ENCODE measurements around the gene PGAM1. TPM values are rescaled to one million over a fixed set of nuclear protein-coding genes. Genes with fewer than 3 reads are reported as not detected.

PGAM1 gene
- polyA plus RNA-seq, 3 donors: 163 to 177 (median 174) TPM

Other genes starting within 250 kb of the PGAM1 start
- 1 to 10 TPM; 5.6 to 6.7 (median 5.8) TPM for gene SLIT1, start 240.2 kb upstream of the PGAM1 start, polyA plus RNA-seq (ENCODE audit: insufficient read length in 3 of 3)
- gene ARHGAP19, start 133.6 kb upstream of the PGAM1 start, polyA plus RNA-seq (ENCODE audit: insufficient read length in 3 of 3): 10 to 100 TPM; 33.5 to 35.4 (median 33.9) TPM
- gene FRAT1, start 106.9 kb upstream of the PGAM1 start, polyA plus RNA-seq (ENCODE audit: insufficient read length in 3 of 3): 1 to 10 TPM; 4.0 to 4.6 (median 4.0) TPM
- gene FRAT2, start 91.5 kb upstream of the PGAM1 start, polyA plus RNA-seq (ENCODE audit: insufficient read length in 3 of 3): 10 to 100 TPM; 12.8 to 13.5 (median 12.8) TPM
- 10 to 100 TPM; 19.2 to 20.4 (median 20.1) TPM for gene RRP12, start 24.9 kb upstream of the PGAM1 start, polyA plus RNA-seq (ENCODE audit: insufficient read length in 3 of 3)
- gene EXOSC1, start 19.8 kb downstream of the PGAM1 start, polyA plus RNA-seq (ENCODE audit: insufficient read length in 3 of 3): 10 to 100 TPM; 31.8 to 39.7 (median 34.4) TPM
- 10 to 100 TPM; 33.9 to 39.8 (median 37.5) TPM for gene ZDHHC16, start 20.0 kb downstream of the PGAM1 start, polyA plus RNA-seq (ENCODE audit: insufficient read length in 3 of 3)
- gene MMS19, start 72.2 kb downstream of the PGAM1 start, polyA plus RNA-seq (ENCODE audit: insufficient read length in 3 of 3): 10 to 100 TPM; 82.2 to 94.1 (median 84.4) TPM
- gene UBTD1, start 72.7 kb downstream of the PGAM1 start, polyA plus RNA-seq (ENCODE audit: insufficient read length in 3 of 3): 1 to 10 TPM; 6.6 to 8.8 (median 7.0) TPM
- gene ANKRD2, start 146.6 kb downstream of the PGAM1 start, polyA plus RNA-seq (ENCODE audit: insufficient read length in 3 of 3): under 1 TPM; 0.22 to 0.54 (median 0.40) TPM
- 10 to 100 TPM; 35.9 to 47.1 (median 45.2) TPM for gene HOGA1, start 158.2 kb downstream of the PGAM1 start, polyA plus RNA-seq (ENCODE audit: insufficient read length in 3 of 3)
- under 1 TPM; 0.28 to 0.35 (median 0.33) TPM for gene C10orf62, start 163.5 kb downstream of the PGAM1 start, polyA plus RNA-seq (ENCODE audit: insufficient read length in 3 of 3)
- gene MORN4, start 207.3 kb downstream of the PGAM1 start, polyA plus RNA-seq (ENCODE audit: insufficient read length in 3 of 3): 10 to 100 TPM; 20.3 to 24.2 (median 24.0) TPM
- gene PI4K2A, start 214.5 kb downstream of the PGAM1 start, polyA plus RNA-seq (ENCODE audit: insufficient read length in 3 of 3): 10 to 100 TPM; 20.3 to 22.0 (median 20.3) TPM

Measured in right renal cortex interstitium (tissue), 3 donors.